Measurements from ENCODE around the gene NT5DC2. TPM values are rescaled to one million over a fixed set of nuclear protein-coding genes. Genes with fewer than 3 reads are reported as not detected.
A peak's percentile ranks its signal among the peaks of the same experiment; 100 is the strongest.

The NT5DC2 gene
- total and polyA plus RNA-seq, 8 donors = 4.6 to 56.2 (median 21.6) TPM

DNA sequence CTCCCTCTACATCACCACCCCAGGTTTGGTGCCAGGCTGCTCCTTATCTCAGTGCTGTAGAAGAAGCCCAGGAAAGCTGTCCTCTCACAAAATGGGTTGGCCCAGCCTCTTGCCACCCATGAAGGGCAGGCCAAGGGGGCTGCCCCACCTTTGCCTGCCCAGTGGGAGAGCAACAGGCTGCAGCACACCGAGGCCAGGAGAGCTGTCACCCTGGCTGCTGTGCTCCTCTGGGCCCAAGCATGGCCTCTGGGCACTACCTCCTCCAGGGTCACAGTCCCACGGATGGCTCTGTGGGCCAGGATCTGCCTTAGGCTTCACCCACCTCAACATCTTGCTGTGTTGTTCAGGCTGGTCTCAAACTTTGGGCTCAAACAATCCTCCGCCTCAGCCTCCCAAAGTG is 44.9 kb downstream of the NT5DC2 start:
- DNase-seq = no peak
- Histone ChIP-seq H3K27me3 (no peaks in the 10 kb centered on the region), H3K4me1 (peaks cover 5 to 51% (median 18%) of the 10 kb centered on the region in 4 donors), H3K36me3 (peaks cover 74 to 97% (median 96%) of the 10 kb centered on the region in 4 donors), H3K9me3 (no peaks in the 10 kb centered on the region), H3K27ac (no peak overlapping the region), H3K4me3 (no peak overlapping the region)
- TF ChIP-seq, protein P1, sequence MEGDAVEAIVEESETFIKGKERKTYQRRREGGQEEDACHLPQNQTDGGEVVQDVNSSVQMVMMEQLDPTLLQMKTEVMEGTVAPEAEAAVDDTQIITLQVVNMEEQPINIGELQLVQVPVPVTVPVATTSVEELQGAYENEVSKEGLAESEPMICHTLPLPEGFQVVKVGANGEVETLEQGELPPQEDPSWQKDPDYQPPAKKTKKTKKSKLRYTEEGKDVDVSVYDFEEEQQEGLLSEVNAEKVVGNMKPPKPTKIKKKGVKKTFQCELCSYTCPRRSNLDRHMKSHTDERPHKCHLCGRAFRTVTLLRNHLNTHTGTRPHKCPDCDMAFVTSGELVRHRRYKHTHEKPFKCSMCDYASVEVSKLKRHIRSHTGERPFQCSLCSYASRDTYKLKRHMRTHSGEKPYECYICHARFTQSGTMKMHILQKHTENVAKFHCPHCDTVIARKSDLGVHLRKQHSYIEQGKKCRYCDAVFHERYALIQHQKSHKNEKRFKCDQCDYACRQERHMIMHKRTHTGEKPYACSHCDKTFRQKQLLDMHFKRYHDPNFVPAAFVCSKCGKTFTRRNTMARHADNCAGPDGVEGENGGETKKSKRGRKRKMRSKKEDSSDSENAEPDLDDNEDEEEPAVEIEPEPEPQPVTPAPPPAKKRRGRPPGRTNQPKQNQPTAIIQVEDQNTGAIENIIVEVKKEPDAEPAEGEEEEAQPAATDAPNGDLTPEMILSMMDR (IDR thresholded peaks at IDR 0.05) = no peak
- TF ChIP-seq POLR2AphosphoS5 (IDR thresholded peaks at IDR 0.05) = no peak
- no peak for TF ChIP-seq EP300 (IDR thresholded peaks at IDR 0.05)
- TF ChIP-seq POLR2A (IDR thresholded peaks at IDR 0.05) = no peak
- intact Hi-C loops (cut with DNase I; ENCODE audit: low total_unique reads) = no loop called here
- 90 to 100% (median 93%) methylated on average over 1 to 3 of the region's 3 CpGs; no CpG with 5 or more reads in 1 of the 5 donors for WGBS, 5 donors

DNA sequence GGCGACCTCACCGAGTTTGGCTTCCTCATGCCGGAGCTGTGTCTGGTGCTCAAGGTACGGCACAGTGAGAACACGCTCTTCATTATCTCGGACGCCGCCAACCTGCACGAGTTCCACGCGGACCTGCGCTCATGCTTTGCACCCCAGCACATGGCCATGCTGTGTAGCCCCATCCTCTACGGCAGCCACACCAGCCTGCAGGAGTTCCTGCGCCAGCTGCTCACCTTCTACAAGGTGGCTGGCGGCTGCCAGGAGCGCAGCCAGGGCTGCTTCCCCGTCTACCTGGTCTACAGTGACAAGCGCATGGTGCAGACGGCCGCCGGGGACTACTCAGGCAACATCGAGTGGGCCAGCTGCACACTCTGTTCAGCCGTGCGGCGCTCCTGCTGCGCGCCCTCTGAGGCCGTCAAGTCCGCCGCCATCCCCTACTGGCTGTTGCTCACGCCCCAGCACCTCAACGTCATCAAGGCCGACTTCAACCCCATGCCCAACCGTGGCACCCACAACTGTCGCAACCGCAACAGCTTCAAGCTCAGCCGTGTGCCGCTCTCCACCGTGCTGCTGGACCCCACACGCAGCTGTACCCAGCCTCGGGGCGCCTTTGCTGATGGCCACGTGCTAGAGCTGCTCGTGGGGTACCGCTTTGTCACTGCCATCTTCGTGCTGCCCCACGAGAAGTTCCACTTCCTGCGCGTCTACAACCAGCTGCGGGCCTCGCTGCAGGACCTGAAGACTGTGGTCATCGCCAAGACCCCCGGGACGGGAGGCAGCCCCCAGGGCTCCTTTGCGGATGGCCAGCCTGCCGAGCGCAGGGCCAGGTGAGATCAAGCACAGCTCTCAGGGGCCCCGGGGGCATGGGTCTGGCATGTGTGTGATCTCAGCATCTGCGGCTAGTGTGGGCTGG is 45.6 kb downstream of the NT5DC2 start:
- 94 to 97% (median 96%) methylated on average over 54 to 59 of the region's 59 CpGs for WGBS, 5 donors
- Histone ChIP-seq H3K27ac (no peak overlapping the region), H3K27me3 (no peaks in the 10 kb centered on the region), H3K36me3 (peaks cover 70 to 98% (median 96%) of the 10 kb centered on the region in 4 donors), H3K4me1 (peaks cover 5 to 51% (median 16%) of the 10 kb centered on the region in 4 donors), H3K9me3 (no peaks in the 10 kb centered on the region), H3K4me3 (no peak overlapping the region)
- DNase-seq = no peak
- intact Hi-C loops (cut with DNase I; ENCODE audit: low total_unique reads) = no loop called here
- TF ChIP-seq EP300 (IDR thresholded peaks at IDR 0.05) = no peak
- TF ChIP-seq, protein P1 (IDR thresholded peaks at IDR 0.05) = no peak
- no peak for TF ChIP-seq POLR2AphosphoS5 (IDR thresholded peaks at IDR 0.05)
- no peak for TF ChIP-seq POLR2A (IDR thresholded peaks at IDR 0.05)

DNA sequence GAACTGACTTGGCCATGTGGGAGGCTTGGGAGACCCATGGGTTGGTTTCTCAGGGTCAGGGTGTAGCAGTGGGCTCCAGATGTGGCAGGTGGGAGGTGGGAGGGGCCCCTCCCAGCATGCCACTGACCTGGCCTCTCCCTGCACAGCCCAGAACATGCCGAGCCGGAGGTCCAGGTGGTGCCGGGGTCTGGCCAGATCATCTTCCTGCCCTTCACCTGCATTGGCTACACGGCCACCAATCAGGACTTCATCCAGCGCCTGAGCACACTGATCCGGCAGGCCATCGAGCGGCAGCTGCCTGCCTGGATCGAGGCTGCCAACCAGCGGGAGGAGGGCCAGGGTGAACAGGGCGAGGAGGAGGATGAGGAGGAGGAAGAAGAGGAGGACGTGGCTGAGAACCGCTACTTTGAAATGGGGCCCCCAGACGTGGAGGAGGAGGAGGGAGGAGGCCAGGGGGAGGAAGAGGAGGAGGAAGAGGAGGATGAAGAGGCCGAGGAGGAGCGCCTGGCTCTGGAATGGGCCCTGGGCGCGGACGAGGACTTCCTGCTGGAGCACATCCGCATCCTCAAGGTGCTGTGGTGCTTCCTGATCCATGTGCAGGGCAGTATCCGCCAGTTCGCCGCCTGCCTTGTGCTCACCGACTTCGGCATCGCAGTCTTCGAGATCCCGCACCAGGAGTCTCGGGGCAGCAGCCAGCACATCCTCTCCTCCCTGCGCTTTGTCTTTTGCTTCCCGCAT is 46.4 kb downstream of the NT5DC2 start:
- Histone ChIP-seq H3K27ac (no peak overlapping the region), H3K4me1 (peaks cover 5 to 47% (median 16%) of the 10 kb centered on the region in 4 donors), H3K9me3 (no peaks in the 10 kb centered on the region), H3K4me3 (no peak overlapping the region), H3K36me3 (peaks cover 70 to 98% (median 96%) of the 10 kb centered on the region in 4 donors), H3K27me3 (no peaks in the 10 kb centered on the region)
- no peak for TF ChIP-seq EP300 (IDR thresholded peaks at IDR 0.05)
- TF ChIP-seq POLR2A (IDR thresholded peaks at IDR 0.05) = no peak
- TF ChIP-seq, protein P1 (IDR thresholded peaks at IDR 0.05) = no peak
- TF ChIP-seq POLR2AphosphoS5 (IDR thresholded peaks at IDR 0.05) = no peak
- no peak for DNase-seq
- intact Hi-C loops (cut with DNase I; ENCODE audit: low total_unique reads) = no loop called here
- WGBS, 5 donors = 88 to 93% (median 90%) methylated on average over 28 to 31 of the region's 31 CpGs

DNA sequence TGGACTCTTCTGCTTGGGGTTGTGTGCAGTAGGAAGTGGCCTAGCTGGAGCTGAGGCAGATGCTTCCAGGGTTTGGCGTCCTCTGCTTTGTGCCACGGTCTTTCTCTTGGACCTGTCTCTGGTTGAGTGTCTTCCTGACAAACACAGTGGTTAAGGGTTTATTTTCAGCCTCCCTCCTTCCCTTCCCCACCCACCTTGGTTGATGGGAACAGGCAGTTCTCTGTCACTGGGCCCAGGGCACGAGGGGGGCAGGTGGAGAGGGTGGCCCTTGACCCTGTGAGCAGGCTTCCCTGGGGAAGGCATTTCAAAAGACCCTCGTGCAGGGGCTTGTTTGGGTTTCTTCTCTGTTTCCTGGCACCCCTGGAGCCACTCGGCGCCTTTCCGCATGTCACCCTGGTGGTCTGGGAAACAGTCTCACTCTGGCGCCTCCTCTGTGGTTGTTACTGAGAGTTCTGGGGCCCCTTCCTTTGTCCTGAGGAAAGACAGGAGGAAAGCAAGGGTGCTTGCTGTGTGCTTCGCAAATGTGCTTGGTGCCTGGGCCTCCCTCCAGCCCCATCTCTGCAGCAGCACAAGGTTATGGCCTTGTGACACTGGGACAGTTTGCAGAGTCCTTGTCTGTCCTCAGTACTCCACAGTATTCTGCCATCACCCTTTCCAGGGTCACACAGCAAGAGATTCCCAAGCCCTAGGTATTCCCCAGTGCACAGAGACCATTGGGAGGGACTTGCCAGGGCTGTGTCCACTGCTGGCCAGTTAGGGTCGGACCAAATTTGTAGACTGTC is 48.8 kb downstream of the NT5DC2 start:
- H3K27me3 ChIP-seq = no peaks in the 10 kb centered on the region
- TF ChIP-seq, protein P1 (IDR thresholded peaks at IDR 0.05) = no peak
- no peak for TF ChIP-seq EP300 (IDR thresholded peaks at IDR 0.05)
- TF ChIP-seq POLR2A (IDR thresholded peaks at IDR 0.05) = no peak
- no peak for TF ChIP-seq POLR2AphosphoS5 (IDR thresholded peaks at IDR 0.05)
- H3K36me3 ChIP-seq = peaks cover 68 to 98% (median 96%) of the 10 kb centered on the region in 4 donors
- H3K4me1 ChIP-seq = peaks cover 0 to 27% (median 8%) of the 10 kb centered on the region in 4 donors
- H3K4me3 ChIP-seq = no peak overlapping the region
- H3K27ac ChIP-seq = peak overlapping the region in 2 of 5 donors; percentile 29 to 60
- intact Hi-C loops (cut with DNase I; ENCODE audit: low total_unique reads) = no loop called here
- H3K9me3 ChIP-seq = no peaks in the 10 kb centered on the region
- DNase-seq = peak in 1 of 2 donors; percentile 1
- 75 to 89% (median 80%) methylated on average over 9 to 10 of the region's 10 CpGs for WGBS, 5 donors
